Prostate gland (tissue), 2 donors: ENCODE data around the gene CLIC3.

ENCODE experiments used
- POLR2A ChIP-seq: fragments of 450-650 bp; IDR thresholded peaks from one replicate; pipeline ENCODE4 v1.6.1; 2016; ENCODE audit warnings: antibody characterized with exemption, mild to moderate bottlenecking
- POLR2AphosphoS5 ChIP-seq: sonication (generic); formaldehyde crosslinking; IDR thresholded peaks from one replicate; pipeline ENCODE4 v1.6.1; 2017; ENCODE audit warnings: antibody characterized with exemption
- TF ChIP-seq, protein P1 (sequence below), 4 experiments: fragments of 200-600 bp in 2 of 4; fragments of 450-650 bp in 2 of 4; sonication (generic) in 2 of 4; IDR thresholded peaks; 1 replicate in 3 of 4; 2 replicates in 1 of 4; pipeline ENCODE4 v1.5.1; 2016 to 2019; ENCODE audit warnings: antibody characterized with exemption in 4 of 4, mild to moderate bottlenecking in 2 of 4, moderate library complexity in 2 of 4

GRCh38 chr9:136957901-136958300 is 38.5 kb downstream of the CLIC3 start:
- TF ChIP-seq POLR2AphosphoS5, result no peak
- TF ChIP-seq, protein P1, sequence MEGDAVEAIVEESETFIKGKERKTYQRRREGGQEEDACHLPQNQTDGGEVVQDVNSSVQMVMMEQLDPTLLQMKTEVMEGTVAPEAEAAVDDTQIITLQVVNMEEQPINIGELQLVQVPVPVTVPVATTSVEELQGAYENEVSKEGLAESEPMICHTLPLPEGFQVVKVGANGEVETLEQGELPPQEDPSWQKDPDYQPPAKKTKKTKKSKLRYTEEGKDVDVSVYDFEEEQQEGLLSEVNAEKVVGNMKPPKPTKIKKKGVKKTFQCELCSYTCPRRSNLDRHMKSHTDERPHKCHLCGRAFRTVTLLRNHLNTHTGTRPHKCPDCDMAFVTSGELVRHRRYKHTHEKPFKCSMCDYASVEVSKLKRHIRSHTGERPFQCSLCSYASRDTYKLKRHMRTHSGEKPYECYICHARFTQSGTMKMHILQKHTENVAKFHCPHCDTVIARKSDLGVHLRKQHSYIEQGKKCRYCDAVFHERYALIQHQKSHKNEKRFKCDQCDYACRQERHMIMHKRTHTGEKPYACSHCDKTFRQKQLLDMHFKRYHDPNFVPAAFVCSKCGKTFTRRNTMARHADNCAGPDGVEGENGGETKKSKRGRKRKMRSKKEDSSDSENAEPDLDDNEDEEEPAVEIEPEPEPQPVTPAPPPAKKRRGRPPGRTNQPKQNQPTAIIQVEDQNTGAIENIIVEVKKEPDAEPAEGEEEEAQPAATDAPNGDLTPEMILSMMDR (IDR thresholded peaks at IDR 0.05), result no peak
- no peak for TF ChIP-seq POLR2A
